ENCODE data around the gene PDE4D. TPM values are rescaled to one million over a fixed set of nuclear protein-coding genes. Genes with fewer than 3 reads are reported as not detected.

PDE4D gene
- total RNA-seq, 1 experiment from 2014 or later = 2.4 TPM

- Histone ChIP-seq H3K27ac (ENCODE audit: low read length) (no peak overlapping the region), H3K27me3 (ENCODE audit: control insufficient read depth, insufficient read depth, low read length) (no peaks in the 10 kb centered on the region), H3K9me3 (ENCODE audit: control insufficient read depth, insufficient read depth, low read depth, low read length) (no peaks in the 10 kb centered on the region), H3K4me3 (ENCODE audit: low read depth in 2 of 2, low read length in 2 of 2) (no peak overlapping the region), H3K36me3 (ENCODE audit: control insufficient read depth, insufficient read depth, low read length) (no peaks in the 10 kb centered on the region), H3K4me1 (ENCODE audit: control insufficient read depth, insufficient read depth, low read length) (no peaks in the 10 kb centered on the region)
- ChIA-PET CTCF (no interaction called here), POLR2A (no interaction called here)
- DNase-seq (ENCODE audit: low read depth, low spot score) (no peak), ATAC-seq (no peak)
- in situ Hi-C loops (cut with HindIII; ENCODE audit: low pct_unique_long_range_greater_than_20kb, low sequenced_read_pairs) = no loop called here
- intact Hi-C loops (cut with micrococcal nuclease; ENCODE audit: unreplicated experiment) = no loop called here
- TF ChIP-seq REST (IDR thresholded peaks at IDR 0.05; ENCODE audit: insufficient read depth in 1 of 2, low read depth in 2 of 2, low read length in 1 of 2) (no peak), POLR2AphosphoS5 (IDR thresholded peaks at IDR 0.05; ENCODE audit: low read depth, low read length) (no peak), CTCF (IDR thresholded peaks at IDR 0.05) (no peak), SIN3A (IDR thresholded peaks at IDR 0.05; ENCODE audit: borderline replicate concordance, insufficient read depth, low read depth, low read length) (no peak), TCF7L2 (IDR thresholded peaks at IDR 0.05; ENCODE audit: low read depth, low read length) (no peak)
- no TSS peak for BruUV-seq (replicated peaks)
Observed at GRCh38 chr5:59342181-59342580, 551.3 kb downstream of the PDE4D start.

- CTCF ChIA-PET = no interaction called here
- ATAC-seq = no peak
- DNase-seq (ENCODE audit: low read depth, low spot score) = no peak
- intact Hi-C loops (cut with micrococcal nuclease; ENCODE audit: unreplicated experiment) (no loop called here), in situ Hi-C loops (cut with HindIII; ENCODE audit: low pct_unique_long_range_greater_than_20kb, low sequenced_read_pairs) (no loop called here)
- Histone ChIP-seq H3K36me3 (ENCODE audit: control insufficient read depth, insufficient read depth, low read length) (no peaks in the 10 kb centered on the region), H3K9me3 (ENCODE audit: control insufficient read depth, insufficient read depth, low read depth, low read length) (no peaks in the 10 kb centered on the region), H3K27ac (ENCODE audit: low read length) (no peak overlapping the region), H3K4me1 (ENCODE audit: control insufficient read depth, insufficient read depth, low read length) (no peaks in the 10 kb centered on the region), H3K4me3 (ENCODE audit: low read depth in 2 of 2, low read length in 2 of 2) (no peak overlapping the region), H3K27me3 (ENCODE audit: control insufficient read depth, insufficient read depth, low read length) (no peaks in the 10 kb centered on the region)
- TF ChIP-seq REST (IDR thresholded peaks at IDR 0.05; ENCODE audit: insufficient read depth in 1 of 2, low read depth in 2 of 2, low read length in 1 of 2) (no peak), SIN3A (IDR thresholded peaks at IDR 0.05; ENCODE audit: borderline replicate concordance, insufficient read depth, low read depth, low read length) (no peak), TCF7L2 (IDR thresholded peaks at IDR 0.05; ENCODE audit: low read depth, low read length) (no peak), POLR2AphosphoS5 (IDR thresholded peaks at IDR 0.05; ENCODE audit: low read depth, low read length) (no peak), CTCF (IDR thresholded peaks at IDR 0.05) (no peak)
- no TSS peak for BruUV-seq (replicated peaks)
- POLR2A ChIA-PET = no interaction called here
Observed at GRCh38 chr5:59341760-59342159, 551.8 kb downstream of the PDE4D start.
